GM12878 (cell line): ENCODE results near the gene RABGEF1.
"Not testable (repeated sequence)": the region's sequence is repeated elsewhere in the genome, so short reads cannot be mapped to it uniquely, and the experiment has no call there.

Experiments used
- ASH2L ChIP-seq: fragments of 300-600, 200-600 bp; sonication (generic); IDR thresholded peaks from 2 replicates; pipeline ENCODE4 v1.6.1; 2017; ENCODE audit warnings: low read depth, mild to moderate bottlenecking, borderline replicate concordance
- BHLHE40 ChIP-seq, 2 experiments: fragments of 450-650 bp in 1 of 2; IDR thresholded peaks; 2 replicates each; pipeline ENCODE4 v1.6.1; 2011 to 2017; ENCODE audit warnings: low read depth in 2 of 2, borderline replicate concordance in 1 of 2, improper control_type of control experiment in 1 of 2, low read length in 1 of 2, mild to moderate bottlenecking in 1 of 2
- CEBPB ChIP-seq, 2 experiments: fragments of 150-350 bp in 1 of 2; IDR thresholded peaks; 2 replicates each; pipeline ENCODE4 v1.6.1; 2012 to 2014; ENCODE audit warnings: low read depth in 2 of 2, low read length in 2 of 2, borderline replicate concordance in 1 of 2, inconsistent platforms in 1 of 2
- CTCF ChIP-seq, 3 experiments: IDR thresholded peaks in 2 of 3; conservative IDR thresholded peaks in 1 of 3; 2 replicates each; pipeline ENCODE4 v1.5.1; 2011; ENCODE audit warnings: low read depth in 3 of 3, low read length in 3 of 3, mild to moderate bottlenecking in 3 of 3, control low read depth in 2 of 3, moderate library complexity in 2 of 3, inconsistent platforms in 1 of 3, mixed read lengths in 1 of 3; ENCODE audit not compliant: control insufficient read depth in 2 of 3, insufficient read depth in 1 of 3; ENCODE audit errors: extremely low read depth in 1 of 3
- E2F4 ChIP-seq: IDR thresholded peaks from 2 replicates; pipeline ENCODE4 v1.6.1; 2012; ENCODE audit warnings: low read depth, low read length, improper control_type of control experiment
- GABPA ChIP-seq: IDR thresholded peaks from 2 replicates; pipeline ENCODE4 v1.6.1; 2014; ENCODE audit warnings: antibody characterized with exemption, low read depth, mild to moderate bottlenecking, inconsistent platforms
- MXI1 ChIP-seq: fragments of 150-350 bp; IDR thresholded peaks from 2 replicates; pipeline ENCODE4 v1.6.1; 2011; ENCODE audit warnings: low read depth, mild to moderate bottlenecking, inconsistent platforms, low read length, improper control_type of control experiment
- NR2C2 ChIP-seq: IDR thresholded peaks from 2 replicates; pipeline ENCODE4 v1.6.1; 2011; ENCODE audit warnings: borderline replicate concordance, low read depth; ENCODE audit not compliant: control insufficient read depth, insufficient read length
- POLR2A ChIP-seq: IDR thresholded peaks from 2 replicates; pipeline ENCODE4 v1.6.1; 2011; ENCODE audit warnings: low read depth, mild to moderate bottlenecking, low read length
- RUNX3 ChIP-seq: IDR thresholded peaks from 2 replicates; pipeline ENCODE4 v1.6.1; 2012; ENCODE audit warnings: low read length, inconsistent platforms
- ZNF217 ChIP-seq: fragments of 450-650 bp; IDR thresholded peaks from 2 replicates; pipeline ENCODE4 v1.6.1; 2017; ENCODE audit warnings: antibody characterized with exemption, mild to moderate bottlenecking

- not testable (repeated sequence) for TF ChIP-seq CTCF (IDR thresholded peaks at IDR 0.05 in 2 of 3, conservative IDR thresholded peaks at IDR 0.05 in 1 of 3; ENCODE audit: control insufficient read depth in 2 of 3, extremely low read depth in 1 of 3, insufficient read depth in 1 of 3, low read depth in 3 of 3, low read length in 3 of 3); POLR2A; GABPA; CEBPB (IDR thresholded peaks at IDR 0.05; ENCODE audit: borderline replicate concordance in 1 of 2, low read depth in 2 of 2, low read length in 2 of 2); ASH2L; E2F4; BHLHE40 (IDR thresholded peaks at IDR 0.05; ENCODE audit: borderline replicate concordance in 1 of 2, low read depth in 2 of 2, low read length in 1 of 2); ZNF217; MXI1; NR2C2; RUNX3
Observed at GRCh38 chr7:66782875-66783274, 42.3 kb downstream of the RABGEF1 start.
